HuH-7 (cell line): ENCODE measurements around the gene ARHGAP6.
"Not testable (repeated sequence)": the region's sequence is repeated elsewhere in the genome, so short reads cannot be mapped to it uniquely, and the experiment has no call there.

Experiments used
- DNase-seq: peaks from one replicate; pipeline ENCODE4 v3.0.0; 2011; ENCODE audit warnings: low spot score

The ARHGAP6 gene

GRCh38 chrX:11146411-11146810 lies 519.3 kb downstream of the ARHGAP6 start:
- no peak for DNase-seq

GRCh38 chrX:11143931-11144678 lies 521.6 kb downstream of the ARHGAP6 start:
- peak; percentile 47 for DNase-seq

- no peak for DNase-seq
Measured at GRCh38 chrX:11138498-11139390, 527.0 kb downstream of the ARHGAP6 start.

GRCh38 chrX:11137543-11138139 lies 528.1 kb downstream of the ARHGAP6 start:
- peak; percentile 6 for DNase-seq

- DNase-seq, result no peak
Measured at GRCh38 chrX:11135564-11136185, 530.0 kb downstream of the ARHGAP6 start.

- no peak for DNase-seq
Measured at GRCh38 chrX:11131146-11131545, 534.6 kb downstream of the ARHGAP6 start.

GRCh38 chrX:11130136-11130535 lies 535.6 kb downstream of the ARHGAP6 start:
- no peak for DNase-seq

GRCh38 chrX:11129534-11130105 lies 536.1 kb downstream of the ARHGAP6 start:
- DNase-seq, result no peak

- no peak for DNase-seq
Measured at GRCh38 chrX:11125060-11125459, 540.7 kb downstream of the ARHGAP6 start.

- DNase-seq, result no peak
Measured at GRCh38 chrX:11124112-11124511, 541.6 kb downstream of the ARHGAP6 start.

- not testable (repeated sequence) for DNase-seq
Measured at GRCh38 chrX:11123087-11123486, 542.6 kb downstream of the ARHGAP6 start.

- DNase-seq, result no peak
Measured at GRCh38 chrX:11119313-11119943, 546.3 kb downstream of the ARHGAP6 start.

GRCh38 chrX:11117745-11118144 lies 548.0 kb downstream of the ARHGAP6 start:
- no peak for DNase-seq

- DNase-seq, result no peak
Measured at GRCh38 chrX:11113731-11114130, 552.0 kb downstream of the ARHGAP6 start.

GRCh38 chrX:11111947-11112346 lies 553.8 kb downstream of the ARHGAP6 start:
- DNase-seq, result no peak

GRCh38 chrX:11111037-11111851 lies 554.5 kb downstream of the ARHGAP6 start, which contains the start of gene HCCS:
HCCS (plus strand) TSS chrX:11111332; CDS start chrX:11112061, 729 bp downstream.
- peak; percentile 47 for DNase-seq

GRCh38 chrX:11109968-11110367 lies 555.8 kb downstream of the ARHGAP6 start:
- no peak for DNase-seq

GRCh38 chrX:11108253-11108941 lies 557.3 kb downstream of the ARHGAP6 start:
- DNase-seq, result no peak

GRCh38 chrX:11105080-11105479 lies 560.6 kb downstream of the ARHGAP6 start:
- DNase-seq, result no peak

GRCh38 chrX:11103751-11104150 lies 562.0 kb downstream of the ARHGAP6 start:
- DNase-seq, result no peak
